Endothelial cell of umbilical vein (primary cell): ENCODE measurements around the gene C5.

Experiments
- CTCF ChIP-seq, 2 donors: IDR thresholded peaks; 1 replicate in 1 of 2; 2 replicates in 1 of 2; pipeline ENCODE4 v1.5.1; 2011; ENCODE audit warnings: low read length in 2 of 2, mild to moderate bottlenecking in 2 of 2, moderate library complexity in 2 of 2, control low read depth in 1 of 2, inconsistent platforms in 1 of 2, low read depth in 1 of 2; ENCODE audit not compliant: insufficient read depth in 1 of 2; ENCODE audit errors: extremely low read depth in 1 of 2
- EZH2 ChIP-seq: IDR thresholded peaks from 2 replicates; pipeline ENCODE4 v1.6.1; 2012; ENCODE audit warnings: borderline replicate concordance, low read depth, mild to moderate bottlenecking, moderate library complexity, low read length, inconsistent platforms; ENCODE audit not compliant: severe bottlenecking
- FOS ChIP-seq: IDR thresholded peaks from 2 replicates; pipeline ENCODE4 v1.6.1; 2011; ENCODE audit warnings: mild to moderate bottlenecking, low read length, moderate library complexity, borderline replicate concordance; ENCODE audit not compliant: insufficient read depth
- GATA2 ChIP-seq: IDR thresholded peaks from 2 replicates; pipeline ENCODE4 v1.7.0; 2011; ENCODE audit warnings: low read depth, mild to moderate bottlenecking, moderate library complexity, mixed read lengths, low read length; ENCODE audit not compliant: insufficient read length, insufficient read depth
- POLR2AphosphoS5 ChIP-seq: IDR thresholded peaks from 2 replicates; pipeline ENCODE4 v1.6.1; 2012; ENCODE audit warnings: low read depth, mild to moderate bottlenecking, control low read depth, low read length, moderate library complexity; ENCODE audit not compliant: insufficient read depth

- TF ChIP-seq CTCF (IDR thresholded peaks at IDR 0.05; ENCODE audit: extremely low read depth in 1 of 2, insufficient read depth in 1 of 2, low read depth in 1 of 2, low read length in 2 of 2) (no peak), POLR2AphosphoS5 (no peak), FOS (no peak), GATA2 (no peak), EZH2 (no peak)
These were observed 125.2 kb downstream of the C5 start for GRCh38 chr9:120924698-120925534.
